Gastroesophageal sphincter (tissue), 4 donors: ENCODE data around the gene CPA2. TPM values are rescaled to one million over a fixed set of nuclear protein-coding genes. Genes with fewer than 3 reads are reported as not detected.

Experiments
- ATAC-seq: fragments of 150-250 bp; one replicate; pipeline ENCODE4 v1.9.1; 2016; ENCODE audit warnings: mild to moderate bottlenecking, moderate library complexity
- H3K27ac ChIP-seq, 4 donors: fragments of 200-600 bp; sonication (generic) in 3 of 4; 1 replicate in 3 of 4; 2 replicates in 1 of 4; pipeline ENCODE4 v1.5.1; 2016 to 2019
- H3K27me3 ChIP-seq: fragments of 200-600 bp; sonication (generic); one replicate; pipeline ENCODE4 v1.5.1; 2019
- H3K36me3 ChIP-seq, 2 donors: fragments of 200-600 bp; sonication (generic); one replicate each; pipeline ENCODE4 v1.5.1; 2019; ENCODE audit warnings: control low read depth in 1 of 2
- H3K4me1 ChIP-seq, 3 donors: fragments of 200-600 bp; sonication (generic); 1 replicate in 2 of 3; 2 replicates in 1 of 3; pipeline ENCODE4 v1.5.1; 2016 to 2019; ENCODE audit warnings: control low read depth in 2 of 3
- H3K4me3 ChIP-seq, 2 donors: fragments of 200-600 bp; sonication (generic); one replicate each; pipeline ENCODE4 v1.5.1; 2019; ENCODE audit warnings: mild to moderate bottlenecking in 1 of 2, moderate library complexity in 1 of 2
- H3K9me3 ChIP-seq, 3 donors: fragments of 200-600 bp; sonication (generic); one replicate each; pipeline ENCODE4 v1.5.1; 2017 to 2019; ENCODE audit warnings: control low read depth in 2 of 3
- CTCF ChIP-seq, 4 experiments: fragments of 200-600 bp in 2 of 4; fragments of 450-650 bp in 2 of 4; sonication (generic) in 1 of 4; IDR thresholded peaks; one replicate each; pipeline ENCODE4 v1.5.1; 2017 to 2019; ENCODE audit warnings: antibody characterized with exemption in 4 of 4, mild to moderate bottlenecking in 2 of 4, moderate library complexity in 2 of 4
- EP300 ChIP-seq: sonication (generic); formaldehyde crosslinking; IDR thresholded peaks from one replicate; pipeline ENCODE4 v1.6.1; 2017; ENCODE audit warnings: antibody characterized with exemption, mild to moderate bottlenecking
- POLR2A ChIP-seq, 2 donors: fragments of 450-650 bp; IDR thresholded peaks; one replicate each; pipeline ENCODE4 v1.6.1; 2017; ENCODE audit warnings: antibody characterized with exemption in 2 of 2, mild to moderate bottlenecking in 2 of 2, moderate library complexity in 1 of 2
- POLR2AphosphoS5 ChIP-seq: sonication (generic); formaldehyde crosslinking; IDR thresholded peaks from one replicate; pipeline ENCODE4 v1.6.1; 2017; ENCODE audit warnings: antibody characterized with exemption
- WGBS, 2 donors: methylation state at CpG; one replicate each; pipeline ENCODE4 v1.1.5; 2018; ENCODE audit warnings: low coverage in 1 of 2; 5-methylcytosine and 5-hydroxymethylcytosine counted together
- total RNA-seq, 4 donors: library from RNA; depleted of rRNA; stranded (reverse); fragments of >200 nt; gene quantifications; one replicate each; pipeline ENCODE4 v1.1.0, GENCODE V29; 2016

CPA2 gene
- not detected for total RNA-seq

- no peaks in the 10 kb centered on the region for H3K27me3 ChIP-seq
- ATAC-seq: no peak
- 80 to 90% methylated on average over 3 of the region's 3 CpGs for WGBS, 2 donors
- H3K36me3 ChIP-seq: no peaks in the 10 kb centered on the region
- H3K9me3 ChIP-seq: no peaks in the 10 kb centered on the region
- TF ChIP-seq EP300 (no peak), POLR2A (IDR thresholded peaks at IDR 0.05) (no peak), CTCF (IDR thresholded peaks at IDR 0.05) (no peak), POLR2AphosphoS5 (no peak)
- no peak within 1 kb of the TSS for H3K27ac ChIP-seq
- H3K4me1 ChIP-seq: no peaks in the 10 kb centered on the region
- H3K4me3 ChIP-seq: no peak within 1 kb of the TSS
These were observed at the start of gene CPA2 for GRCh38 chr7:130266258-130266960. CPA2 (plus strand) TSS chr7:130266863; CDS start chr7:130266882, 19 bp downstream.

- no peak for TF ChIP-seq CTCF (IDR thresholded peaks at IDR 0.05)
- no peak for TF ChIP-seq POLR2AphosphoS5
- TF ChIP-seq POLR2A (IDR thresholded peaks at IDR 0.05): no peak
- no peak for TF ChIP-seq EP300
- Histone ChIP-seq H3K4me1 (no peaks in the 10 kb centered on the region), H3K36me3 (no peaks in the 10 kb centered on the region), H3K9me3 (no peaks in the 10 kb centered on the region), H3K27ac (no peak overlapping the region), H3K4me3 (no peak overlapping the region), H3K27me3 (no peaks in the 10 kb centered on the region)
- no peak for ATAC-seq
- WGBS, 2 donors: 71 to 88% methylated on average over 3 to 5 of the region's 5 CpGs
These were observed 47.6 kb upstream of the CPA2 start for GRCh38 chr7:130218806-130219620.

GRCh38 chr7:130219871-130220270 is 46.8 kb upstream of the CPA2 start:
- H3K27ac ChIP-seq: no peak overlapping the region
- TF ChIP-seq POLR2AphosphoS5 (no peak), POLR2A (IDR thresholded peaks at IDR 0.05) (no peak), EP300 (no peak), CTCF (IDR thresholded peaks at IDR 0.05) (no peak)
- no peaks in the 10 kb centered on the region for H3K4me1 ChIP-seq
- no peak for ATAC-seq
- no peaks in the 10 kb centered on the region for H3K27me3 ChIP-seq
- no peak overlapping the region for H3K4me3 ChIP-seq
- no peaks in the 10 kb centered on the region for H3K9me3 ChIP-seq
- no peaks in the 10 kb centered on the region for H3K36me3 ChIP-seq
- whole genome bisulfite sequencing, 2 donors: 88 to 97% methylated on average over 6 to 9 of the region's 9 CpGs

- 87 to 100% methylated on average over 3 of the region's 4 CpGs for WGBS, 2 donors
- no peak for ATAC-seq
- no peak for TF ChIP-seq POLR2AphosphoS5
- no peak for TF ChIP-seq CTCF (IDR thresholded peaks at IDR 0.05)
- TF ChIP-seq POLR2A (IDR thresholded peaks at IDR 0.05): no peak
- TF ChIP-seq EP300: no peak
These were observed 44.9 kb upstream of the CPA2 start for GRCh38 chr7:130221746-130222145.

More at GRCh38 chr7:130221746-130222145, 44.9 kb upstream of the CPA2 start:
- H3K36me3 ChIP-seq: no peaks in the 10 kb centered on the region
- no peaks in the 10 kb centered on the region for H3K27me3 ChIP-seq
- H3K9me3 ChIP-seq: no peaks in the 10 kb centered on the region
- H3K4me3 ChIP-seq: no peak overlapping the region
- no peak overlapping the region for H3K27ac ChIP-seq
- H3K4me1 ChIP-seq: no peaks in the 10 kb centered on the region
